K562 (cell line): Measurements from ENCODE around the gene SSTR5. TPM values are rescaled to one million over a fixed set of nuclear protein-coding genes. Genes with fewer than 3 reads are reported as not detected.

Experiments used
- BCOR ChIP-seq: fragments of 450-650 bp; IDR thresholded peaks from 2 replicates; pipeline ENCODE4 v1.6.1; 2016
- CBFA2T3 ChIP-seq: fragments of 450-650 bp; IDR thresholded peaks from 2 replicates; pipeline ENCODE4 v1.6.1; 2017
- CBX1 ChIP-seq: sonication (generic); IDR thresholded peaks from 2 replicates; pipeline ENCODE4 v1.6.1; 2016; ENCODE audit warnings: antibody characterized with exemption, low read depth, mild to moderate bottlenecking
- CHAMP1 ChIP-seq: fragments of 450-650 bp; IDR thresholded peaks from 2 replicates; pipeline ENCODE4 v1.6.1; 2016; ENCODE audit warnings: mild to moderate bottlenecking
- CHD1 ChIP-seq: fragments of 200-600 bp; sonication (generic); IDR thresholded peaks from one replicate; pipeline ENCODE4 v1.6.1; 2012; ENCODE audit warnings: mild to moderate bottlenecking, moderate library complexity, low read length, inconsistent platforms
- ELK3 ChIP-seq: fragments of 450-650 bp; formaldehyde crosslinking; IDR thresholded peaks from 2 replicates; pipeline ENCODE4 v1.4.0; 2020; ENCODE audit warnings: mild to moderate bottlenecking
- FOXM1 ChIP-seq, 2 experiments: fragments of 450-650 bp in 1 of 2; sonication (generic) in 1 of 2; formaldehyde crosslinking in 1 of 2; IDR thresholded peaks; 2 replicates each; pipeline versions ENCODE4 v1.6.1 to v1.9.0; 2017 to 2022; ENCODE audit warnings: low read depth in 2 of 2, mild to moderate bottlenecking in 2 of 2, missing genetic modification reagents in 1 of 2, moderate library complexity in 1 of 2
- HSF4 ChIP-seq: fragments of 250-450 bp; sonication (Bioruptor Pico); IDR thresholded peaks from 2 replicates; pipeline ENCODE4 v2.1.2; 2022; ENCODE audit warnings: mild to moderate bottlenecking, moderate library complexity, borderline replicate concordance
- KDM5B ChIP-seq: fragments of 200-600 bp; sonication (generic); IDR thresholded peaks from 2 replicates; pipeline ENCODE4 v1.6.1; 2012; ENCODE audit warnings: low read depth, mild to moderate bottlenecking, moderate library complexity, low read length, control low read depth, inconsistent platforms; ENCODE audit not compliant: insufficient replicate concordance
- KLF1 ChIP-seq: fragments of 450-650 bp; IDR thresholded peaks from 2 replicates; pipeline ENCODE4 v1.6.1; 2016; ENCODE audit warnings: missing genetic modification characterization, missing compliant biosample characterization
- L3MBTL2 ChIP-seq: fragments of 450-650 bp; IDR thresholded peaks from 2 replicates; pipeline ENCODE4 v1.6.1; 2016; ENCODE audit warnings: mild to moderate bottlenecking, moderate library complexity
- LARP7 ChIP-seq: fragments of 450-650 bp; IDR thresholded peaks from 2 replicates; pipeline ENCODE4 v1.6.1; 2016
- MAX ChIP-seq: sonication (generic); formaldehyde crosslinking; IDR thresholded peaks from 2 replicates; pipeline ENCODE4 v1.9.0; 2022; ENCODE audit warnings: mild to moderate bottlenecking, missing genetic modification reagents
- NFYB ChIP-seq: IDR thresholded peaks from 2 replicates; pipeline ENCODE4 v1.6.1; 2011; ENCODE audit warnings: mild to moderate bottlenecking, moderate library complexity; ENCODE audit not compliant: insufficient read length; ENCODE audit errors: extremely low read depth
- PCBP1 ChIP-seq: fragments of 200-400 bp; formaldehyde crosslinking; IDR thresholded peaks from 2 replicates; pipeline ENCODE4 v1.6.1; 2018; ENCODE audit warnings: mild to moderate bottlenecking, low read depth, low read length; ENCODE audit not compliant: poor library complexity, severe bottlenecking
- POLR2G ChIP-seq: fragments of 200-400 bp; formaldehyde crosslinking; IDR thresholded peaks from 2 replicates; pipeline ENCODE4 v1.6.1; 2017; ENCODE audit warnings: low read depth, mild to moderate bottlenecking, antibody characterized with exemption, low read length, moderate library complexity
- RAD51 ChIP-seq: fragments of 450-650 bp; IDR thresholded peaks from 2 replicates; pipeline ENCODE4 v1.7.1; 2016; ENCODE audit warnings: low read depth, mild to moderate bottlenecking, borderline replicate concordance
- ZNF263 ChIP-seq: sonication (generic); formaldehyde crosslinking; IDR thresholded peaks from 2 replicates; pipeline ENCODE4 v1.8.0; 2022; ENCODE audit warnings: mild to moderate bottlenecking, missing genetic modification reagents, borderline replicate concordance
- ZNF518B ChIP-seq: fragments of 250-450 bp; sonication (Bioruptor Pico); IDR thresholded peaks from 2 replicates; pipeline ENCODE4 v1.5.0; 2021; ENCODE audit warnings: mild to moderate bottlenecking, moderate library complexity
- ZNF699 ChIP-seq: fragments of 250-450 bp; sonication (Bioruptor Pico); IDR thresholded peaks from 2 replicates; pipeline ENCODE4 v1.8.0; 2021; ENCODE audit warnings: mild to moderate bottlenecking, moderate library complexity; ENCODE audit not compliant: insufficient replicate concordance
- ZNF717 ChIP-seq: fragments of 250-450 bp; sonication (Bioruptor Pico); IDR thresholded peaks from 2 replicates; pipeline ENCODE4 v1.5.0; 2021
- polyA plus RNA-seq, 8 experiments: library from polyadenylated mRNA; depleted of rRNA in 4 of 8; stranded (reverse) in 5 of 8; unstranded in 3 of 8; fragments of >200 nt; fragmentation: Nextera tagmentation in 2 of 8; fragmentation: Illumina TruSeq in 1 of 8; extraction: Ambion mirVana in 2 of 8; extraction: Trizol in 1 of 8; gene quantifications; 2 replicates each; pipeline versions ENCODE4 v1.2.1 to v1.2.3, GENCODE V29; 2011 to 2014; ENCODE audit warnings: inconsistent platforms in 1 of 8, missing spikeins in 1 of 8
- total RNA-seq, 7 experiments: library from RNA; depleted of rRNA in 6 of 7; stranded (reverse); fragments of >200 nt in 6 of 7; fragmentation: Illumina TruSeq in 2 of 7; extraction: Trizol in 2 of 7; gene quantifications; 2 replicates each; pipeline versions ENCODE4 v1.2.1 to v1.2.3, GENCODE V29; 2011 to 2021; ENCODE audit warnings: low replicate concordance in 1 of 7

SSTR5 gene
- total and polyA plus RNA-seq, 9 of the 15 experiments (the other 6 are each of a cell fraction or from before 2014, with no cell fraction given): not detected

- TF ChIP-seq ZNF717 (CRISPR knock-in tag) (no peak), ZNF263 (CRISPR knock-in tag) (no peak), ZNF699 (CRISPR knock-in tag) (no peak), ELK3 (CRISPR knock-in tag) (no peak), HSF4 (no peak), NFYB (no peak), FOXM1 (IDR thresholded peaks at IDR 0.05; ENCODE audit: low read depth) (no peak), FOXM1 (CRISPR knock-in tag; IDR thresholded peaks at IDR 0.05; ENCODE audit: low read depth) (no peak), KDM5B (no peak), CBX1 (no peak), KLF1 (tag) (no peak), BCOR (peak; percentile 54), L3MBTL2 (peak; percentile 35; the same call in 1 of the 2 replicates), POLR2G (peak; percentile 55), MAX (no peak), RAD51 (peak; percentile 32; the same call in 1 of the 2 replicates), LARP7 (no peak), CHD1 (no peak), ZNF518B (no peak), CHAMP1 (no peak), CBFA2T3 (no peak), PCBP1 (peak; percentile 26)
These were observed 27.9 kb upstream of the SSTR5 start (continued) for GRCh38 chr16:1044460-1045309.
